ENCODE measurements around the gene ELOA. TPM values are rescaled to one million over a fixed set of nuclear protein-coding genes. Genes with fewer than 3 reads are reported as not detected.
A peak's percentile ranks its signal among the peaks of the same experiment; 100 is the strongest.

Gene ELOA
- total and polyA plus RNA-seq, 2 of the 13 experiments (the other 11 are each of a cell fraction or from before 2014, with no cell fraction given): 14.2 to 28.5 TPM

DNA sequence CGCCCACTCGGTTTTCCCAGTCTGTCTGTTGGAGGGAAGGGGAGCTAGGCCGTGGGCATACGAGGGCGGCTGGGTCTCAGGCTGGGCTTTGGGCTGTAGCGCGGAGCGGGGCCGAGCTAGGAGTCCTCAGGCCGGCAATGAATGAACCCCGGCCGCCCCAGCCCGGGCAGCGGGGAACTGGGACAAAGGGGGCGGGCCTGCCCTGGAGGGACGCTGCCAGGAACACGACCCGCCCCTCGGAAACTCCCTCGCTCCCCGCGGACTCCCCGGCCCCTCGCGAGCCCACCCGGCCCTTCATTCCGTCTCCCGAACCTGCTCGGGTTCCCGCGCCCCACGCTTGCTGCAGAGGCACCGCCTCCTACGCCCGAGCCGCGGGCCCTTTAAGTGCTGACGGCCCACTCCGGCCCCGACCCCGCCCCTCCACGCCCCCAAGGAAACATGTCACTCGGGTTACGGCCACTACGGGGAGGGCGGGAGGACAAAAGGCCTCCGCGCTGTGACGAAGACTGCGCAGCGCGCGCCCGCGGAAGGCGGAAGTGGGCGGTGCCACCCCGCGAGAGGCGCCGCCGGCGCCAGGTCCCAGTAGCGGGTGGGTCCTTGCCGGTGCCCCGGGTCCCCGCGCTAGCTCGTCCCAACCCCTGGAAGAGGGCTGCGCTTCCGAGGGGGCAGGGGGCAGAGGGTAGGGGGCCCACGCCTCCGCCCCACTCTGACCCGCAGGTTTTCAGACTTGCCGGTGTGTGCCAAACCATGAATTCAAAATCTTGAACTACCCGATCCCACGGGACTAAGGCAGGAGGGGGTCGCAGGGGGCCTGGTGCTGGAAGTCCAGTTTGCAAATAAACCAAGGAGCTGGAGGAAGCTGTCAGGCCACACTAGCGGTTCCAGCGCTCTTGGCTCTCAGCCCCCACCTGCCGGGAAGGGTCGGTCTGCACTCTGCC is 57.4 kb downstream of the ELOA start, which contains the start of gene GALE (continued):
- TF ChIP-seq, protein P1, sequence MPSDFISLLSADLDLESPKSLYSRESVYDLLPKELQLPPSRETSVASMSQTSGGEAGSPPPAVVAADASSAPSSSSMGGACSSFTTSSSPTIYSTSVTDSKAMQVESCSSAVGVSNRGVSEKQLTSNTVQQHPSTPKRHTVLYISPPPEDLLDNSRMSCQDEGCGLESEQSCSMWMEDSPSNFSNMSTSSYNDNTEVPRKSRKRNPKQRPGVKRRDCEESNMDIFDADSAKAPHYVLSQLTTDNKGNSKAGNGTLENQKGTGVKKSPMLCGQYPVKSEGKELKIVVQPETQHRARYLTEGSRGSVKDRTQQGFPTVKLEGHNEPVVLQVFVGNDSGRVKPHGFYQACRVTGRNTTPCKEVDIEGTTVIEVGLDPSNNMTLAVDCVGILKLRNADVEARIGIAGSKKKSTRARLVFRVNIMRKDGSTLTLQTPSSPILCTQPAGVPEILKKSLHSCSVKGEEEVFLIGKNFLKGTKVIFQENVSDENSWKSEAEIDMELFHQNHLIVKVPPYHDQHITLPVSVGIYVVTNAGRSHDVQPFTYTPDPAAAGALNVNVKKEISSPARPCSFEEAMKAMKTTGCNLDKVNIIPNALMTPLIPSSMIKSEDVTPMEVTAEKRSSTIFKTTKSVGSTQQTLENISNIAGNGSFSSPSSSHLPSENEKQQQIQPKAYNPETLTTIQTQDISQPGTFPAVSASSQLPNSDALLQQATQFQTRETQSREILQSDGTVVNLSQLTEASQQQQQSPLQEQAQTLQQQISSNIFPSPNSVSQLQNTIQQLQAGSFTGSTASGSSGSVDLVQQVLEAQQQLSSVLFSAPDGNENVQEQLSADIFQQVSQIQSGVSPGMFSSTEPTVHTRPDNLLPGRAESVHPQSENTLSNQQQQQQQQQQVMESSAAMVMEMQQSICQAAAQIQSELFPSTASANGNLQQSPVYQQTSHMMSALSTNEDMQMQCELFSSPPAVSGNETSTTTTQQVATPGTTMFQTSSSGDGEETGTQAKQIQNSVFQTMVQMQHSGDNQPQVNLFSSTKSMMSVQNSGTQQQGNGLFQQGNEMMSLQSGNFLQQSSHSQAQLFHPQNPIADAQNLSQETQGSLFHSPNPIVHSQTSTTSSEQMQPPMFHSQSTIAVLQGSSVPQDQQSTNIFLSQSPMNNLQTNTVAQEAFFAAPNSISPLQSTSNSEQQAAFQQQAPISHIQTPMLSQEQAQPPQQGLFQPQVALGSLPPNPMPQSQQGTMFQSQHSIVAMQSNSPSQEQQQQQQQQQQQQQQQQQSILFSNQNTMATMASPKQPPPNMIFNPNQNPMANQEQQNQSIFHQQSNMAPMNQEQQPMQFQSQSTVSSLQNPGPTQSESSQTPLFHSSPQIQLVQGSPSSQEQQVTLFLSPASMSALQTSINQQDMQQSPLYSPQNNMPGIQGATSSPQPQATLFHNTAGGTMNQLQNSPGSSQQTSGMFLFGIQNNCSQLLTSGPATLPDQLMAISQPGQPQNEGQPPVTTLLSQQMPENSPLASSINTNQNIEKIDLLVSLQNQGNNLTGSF (CRISPR knock-in tag; IDR thresholded peaks at IDR 0.05): no peak
- no peak for TF ChIP-seq ARID2 (CRISPR knock-in tag; IDR thresholded peaks at IDR 0.05; ENCODE audit: borderline replicate concordance)
- TF ChIP-seq, protein P2, sequence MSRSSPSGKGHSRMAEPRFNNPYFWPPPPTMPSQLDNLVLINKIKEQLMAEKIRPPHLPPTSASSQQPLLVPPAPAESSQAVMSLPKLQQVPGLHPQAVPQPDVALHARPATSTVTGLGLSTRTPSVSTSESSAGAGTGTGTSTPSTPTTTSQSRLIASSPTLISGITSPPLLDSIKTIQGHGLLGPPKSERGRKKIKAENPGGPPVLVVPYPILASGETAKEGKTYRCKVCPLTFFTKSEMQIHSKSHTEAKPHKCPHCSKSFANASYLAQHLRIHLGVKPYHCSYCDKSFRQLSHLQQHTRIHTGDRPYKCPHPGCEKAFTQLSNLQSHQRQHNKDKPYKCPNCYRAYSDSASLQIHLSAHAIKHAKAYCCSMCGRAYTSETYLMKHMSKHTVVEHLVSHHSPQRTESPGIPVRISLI (CRISPR knock-in tag; IDR thresholded peaks at IDR 0.05; ENCODE audit: borderline replicate concordance): no peak
- TF ChIP-seq ZC3H4 (CRISPR knock-in tag; IDR thresholded peaks at IDR 0.05; ENCODE audit: borderline replicate concordance): no peak
- TF ChIP-seq ZNF205 (CRISPR knock-in tag; IDR thresholded peaks at IDR 0.05): peak; percentile 22; the same call in 1 of the 2 replicates
- TF ChIP-seq, protein P3, sequence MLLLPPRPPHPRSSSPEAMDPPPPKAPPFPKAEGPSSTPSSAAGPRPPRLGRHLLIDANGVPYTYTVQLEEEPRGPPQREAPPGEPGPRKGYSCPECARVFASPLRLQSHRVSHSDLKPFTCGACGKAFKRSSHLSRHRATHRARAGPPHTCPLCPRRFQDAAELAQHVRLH (CRISPR knock-in tag; IDR thresholded peaks at IDR 0.05; ENCODE audit: borderline replicate concordance, low read depth): 0 out of 2 replicates have a peak, but pooled peaks have one; percentile 13
- TF ChIP-seq TBX2 (CRISPR knock-in tag; IDR thresholded peaks at IDR 0.05; ENCODE audit: borderline replicate concordance): peak; percentile 80
- TF ChIP-seq, protein P4, sequence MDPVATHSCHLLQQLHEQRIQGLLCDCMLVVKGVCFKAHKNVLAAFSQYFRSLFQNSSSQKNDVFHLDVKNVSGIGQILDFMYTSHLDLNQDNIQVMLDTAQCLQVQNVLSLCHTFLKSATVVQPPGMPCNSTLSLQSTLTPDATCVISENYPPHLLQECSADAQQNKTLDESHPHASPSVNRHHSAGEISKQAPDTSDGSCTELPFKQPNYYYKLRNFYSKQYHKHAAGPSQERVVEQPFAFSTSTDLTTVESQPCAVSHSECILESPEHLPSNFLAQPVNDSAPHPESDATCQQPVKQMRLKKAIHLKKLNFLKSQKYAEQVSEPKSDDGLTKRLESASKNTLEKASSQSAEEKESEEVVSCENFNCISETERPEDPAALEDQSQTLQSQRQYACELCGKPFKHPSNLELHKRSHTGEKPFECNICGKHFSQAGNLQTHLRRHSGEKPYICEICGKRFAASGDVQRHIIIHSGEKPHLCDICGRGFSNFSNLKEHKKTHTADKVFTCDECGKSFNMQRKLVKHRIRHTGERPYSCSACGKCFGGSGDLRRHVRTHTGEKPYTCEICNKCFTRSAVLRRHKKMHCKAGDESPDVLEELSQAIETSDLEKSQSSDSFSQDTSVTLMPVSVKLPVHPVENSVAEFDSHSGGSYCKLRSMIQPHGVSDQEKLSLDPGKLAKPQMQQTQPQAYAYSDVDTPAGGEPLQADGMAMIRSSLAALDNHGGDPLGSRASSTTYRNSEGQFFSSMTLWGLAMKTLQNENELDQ (CRISPR knock-in tag; IDR thresholded peaks at IDR 0.05; ENCODE audit: borderline replicate concordance): no peak
- TF ChIP-seq ZBTB21 (CRISPR knock-in tag; IDR thresholded peaks at IDR 0.05): no peak
- no peak for TF ChIP-seq FOXA1 (IDR thresholded peaks at IDR 0.05)
- TF ChIP-seq FOXA1 (CRISPR knock-in tag; IDR thresholded peaks at IDR 0.05): peak; percentile 44; the same call in 1 of the 2 replicates
- no peak for TF ChIP-seq RFX1 (IDR thresholded peaks at IDR 0.05)
- TF ChIP-seq ZKSCAN1 (IDR thresholded peaks at IDR 0.05; ENCODE audit: low read length): no peak
- TF ChIP-seq ELF3 (CRISPR knock-in tag; IDR thresholded peaks at IDR 0.05): peak; percentile 94
- peak; percentile 29; the same call in 1 of the 2 replicates for TF ChIP-seq EED (CRISPR knock-in tag; IDR thresholded peaks at IDR 0.05)
- TF ChIP-seq, protein P5, sequence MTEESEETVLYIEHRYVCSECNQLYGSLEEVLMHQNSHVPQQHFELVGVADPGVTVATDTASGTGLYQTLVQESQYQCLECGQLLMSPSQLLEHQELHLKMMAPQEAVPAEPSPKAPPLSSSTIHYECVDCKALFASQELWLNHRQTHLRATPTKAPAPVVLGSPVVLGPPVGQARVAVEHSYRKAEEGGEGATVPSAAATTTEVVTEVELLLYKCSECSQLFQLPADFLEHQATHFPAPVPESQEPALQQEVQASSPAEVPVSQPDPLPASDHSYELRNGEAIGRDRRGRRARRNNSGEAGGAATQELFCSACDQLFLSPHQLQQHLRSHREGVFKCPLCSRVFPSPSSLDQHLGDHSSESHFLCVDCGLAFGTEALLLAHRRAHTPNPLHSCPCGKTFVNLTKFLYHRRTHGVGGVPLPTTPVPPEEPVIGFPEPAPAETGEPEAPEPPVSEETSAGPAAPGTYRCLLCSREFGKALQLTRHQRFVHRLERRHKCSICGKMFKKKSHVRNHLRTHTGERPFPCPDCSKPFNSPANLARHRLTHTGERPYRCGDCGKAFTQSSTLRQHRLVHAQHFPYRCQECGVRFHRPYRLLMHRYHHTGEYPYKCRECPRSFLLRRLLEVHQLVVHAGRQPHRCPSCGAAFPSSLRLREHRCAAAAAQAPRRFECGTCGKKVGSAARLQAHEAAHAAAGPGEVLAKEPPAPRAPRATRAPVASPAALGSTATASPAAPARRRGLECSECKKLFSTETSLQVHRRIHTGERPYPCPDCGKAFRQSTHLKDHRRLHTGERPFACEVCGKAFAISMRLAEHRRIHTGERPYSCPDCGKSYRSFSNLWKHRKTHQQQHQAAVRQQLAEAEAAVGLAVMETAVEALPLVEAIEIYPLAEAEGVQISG (CRISPR knock-in tag; IDR thresholded peaks at IDR 0.05): peak; percentile 51; the same call in 1 of the 2 replicates
- TF ChIP-seq SPEN (CRISPR knock-in tag; IDR thresholded peaks at IDR 0.05; ENCODE audit: low read depth): peak; percentile 87
